ENCODE data around the gene SETDB2. TPM values are rescaled to one million over a fixed set of nuclear protein-coding genes. Genes with fewer than 3 reads are reported as not detected.

Gene SETDB2
- total RNA-seq, 1 experiment from 2014 or later = 6.7 TPM

DNA sequence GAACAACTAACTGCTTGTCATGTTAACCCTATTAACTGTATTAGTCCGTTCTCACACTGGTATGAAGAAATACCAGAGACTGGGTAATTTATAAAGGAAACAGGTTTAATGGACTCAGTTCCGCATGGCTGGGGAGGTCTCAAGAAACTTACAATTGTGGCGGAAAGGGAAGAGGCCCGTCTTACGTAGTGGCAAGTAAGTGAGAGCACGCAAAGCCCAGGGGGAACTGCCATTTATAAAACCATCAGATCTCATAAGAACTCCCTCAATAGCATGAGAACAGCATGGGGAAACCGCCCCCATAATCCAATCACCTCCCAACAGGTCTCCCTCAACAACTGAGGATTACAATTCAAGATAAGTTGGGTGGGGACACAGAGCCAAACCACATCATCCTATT lies 86.4 kb downstream of the SETDB2 start:
- no peak for DNase-seq (ENCODE audit: low spot score)

DNA sequence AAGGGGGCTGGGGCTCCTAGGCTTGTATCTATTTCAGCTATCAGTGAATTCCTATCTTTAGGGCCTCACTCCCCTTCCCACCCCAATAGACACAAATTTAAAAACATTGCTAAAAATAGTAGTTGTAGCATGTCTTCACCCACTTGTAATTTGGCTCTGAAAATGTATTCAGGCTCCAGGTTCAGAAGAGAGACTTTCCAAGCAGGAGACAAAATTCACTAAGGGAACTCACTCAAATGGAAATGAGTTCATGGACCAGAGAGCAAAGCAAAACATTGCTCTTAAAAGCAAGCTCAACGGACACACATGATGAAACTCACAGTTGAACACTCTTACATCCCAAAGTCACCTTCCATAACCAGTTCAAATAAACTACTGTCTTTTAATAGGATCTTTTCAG lies 88.5 kb downstream of the SETDB2 start:
- no peak for DNase-seq (ENCODE audit: low spot score)

DNA sequence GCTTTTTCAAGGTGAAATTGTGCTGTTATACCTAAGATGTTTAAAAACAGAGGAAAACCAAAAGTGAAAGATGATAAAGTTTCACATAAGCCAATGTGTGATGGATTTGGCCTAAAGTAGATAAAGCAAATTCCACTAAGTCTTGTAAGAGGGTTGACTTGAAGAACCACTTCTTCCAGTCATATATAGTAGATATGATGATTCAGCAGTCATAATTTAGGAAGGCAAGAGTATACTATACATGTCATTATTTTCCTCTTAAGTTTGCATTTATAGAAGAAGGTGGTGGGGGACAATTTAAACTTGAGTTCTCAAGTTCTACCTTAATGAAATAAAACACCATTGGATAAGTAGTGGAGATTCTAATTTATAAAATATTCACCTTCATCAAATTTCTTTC lies 88.9 kb downstream of the SETDB2 start:
- DNase-seq (ENCODE audit: low spot score) = no peak

- DNase-seq (ENCODE audit: low spot score) = no peak
These were observed 89.7 kb downstream of the SETDB2 start for GRCh38 chr13:49533591-49534269.

DNA sequence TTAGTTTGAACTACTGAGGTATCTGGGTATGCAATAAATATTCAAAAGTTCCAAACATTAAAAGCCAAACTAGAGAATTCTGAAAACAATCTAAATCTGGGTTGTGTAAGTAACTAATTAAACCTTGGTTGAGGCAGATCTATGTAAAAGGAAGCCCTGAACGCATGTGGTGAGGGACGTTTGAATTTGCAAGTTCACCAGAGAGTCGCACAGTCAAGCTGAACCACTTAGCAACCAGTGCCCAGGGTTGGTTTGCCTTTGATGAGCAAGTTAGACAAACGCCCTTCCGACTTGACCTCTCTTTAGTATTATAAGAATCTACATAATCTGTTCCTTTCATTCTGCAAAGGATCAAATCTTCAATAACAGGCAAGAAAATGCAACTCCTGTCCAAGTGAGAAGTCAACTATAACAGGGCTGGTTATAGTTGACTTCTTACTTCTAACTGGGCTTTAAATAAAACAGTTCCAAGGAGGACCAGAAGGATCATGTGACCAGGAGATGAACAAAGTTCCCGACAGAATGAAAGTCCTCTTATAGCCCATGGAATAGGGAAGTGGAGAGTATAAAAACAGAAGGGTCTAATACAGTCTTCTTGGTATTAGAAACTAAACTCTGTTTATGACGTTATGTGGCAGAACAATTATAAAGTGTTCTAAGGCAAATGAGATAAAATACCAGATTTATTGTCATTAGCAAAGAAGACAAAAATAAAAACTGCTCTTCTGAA lies 92.2 kb downstream of the SETDB2 start:
- DNase-seq (ENCODE audit: low spot score) = no peak

- DNase-seq (ENCODE audit: low spot score) = no peak
These were observed 94.3 kb downstream of the SETDB2 start for GRCh38 chr13:49538404-49538803.

- no peak for DNase-seq (ENCODE audit: low spot score)
These were observed 95.2 kb downstream of the SETDB2 start for GRCh38 chr13:49539313-49539712.

- DNase-seq (ENCODE audit: low spot score) = no peak
These were observed 95.7 kb downstream of the SETDB2 start for GRCh38 chr13:49539746-49540145.

GRCh38 chr13:49540552-49540951 lies 96.5 kb downstream of the SETDB2 start:
- peak; percentile 36 for DNase-seq (ENCODE audit: low spot score)

DNA sequence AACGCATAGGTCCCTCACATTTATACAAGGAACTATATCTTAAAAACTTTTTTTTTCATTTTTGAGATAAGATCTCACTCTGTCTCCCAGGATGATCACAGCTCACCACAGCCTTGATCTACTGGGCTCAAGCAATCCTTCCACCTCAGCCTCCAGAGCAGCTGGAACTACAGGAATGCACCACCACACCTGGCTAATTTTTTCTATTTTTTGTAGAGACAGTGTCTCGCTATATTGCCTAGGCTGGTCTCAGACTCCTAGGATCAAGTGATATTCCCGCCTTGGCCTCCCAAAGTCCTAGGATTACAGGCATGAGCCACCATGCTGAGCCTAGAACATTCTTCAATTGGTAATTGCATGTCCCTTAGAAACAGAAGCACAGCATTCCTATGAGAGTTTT lies 99.6 kb downstream of the SETDB2 start:
- DNase-seq (ENCODE audit: low spot score) = no peak

Other genes starting within 250 kb of the SETDB2 start
- gene MLNR, start 223.9 kb upstream of the SETDB2 start, total RNA-seq (2014; rRNA removed; shearing (Covaris generic)) = not detected in 2 replicates
- gene CDADC1, start 196.3 kb upstream of the SETDB2 start, total RNA-seq (2014; rRNA removed; shearing (Covaris generic)) = 1.3 and 3.1 TPM in 2 replicates
- gene CAB39L, start 210 bp upstream of the SETDB2 start, total RNA-seq (2014; rRNA removed; shearing (Covaris generic)) = 3.7 and 5.1 TPM in 2 replicates
- 9.0 and 13.6 TPM in 2 replicates for gene PHF11, start 51.7 kb downstream of the SETDB2 start, total RNA-seq (2014; rRNA removed; shearing (Covaris generic))
- gene RCBTB1, start 141.3 kb downstream of the SETDB2 start, total RNA-seq (2014; rRNA removed; shearing (Covaris generic)) = 8.4 and 10.8 TPM in 2 replicates
- not detected in 2 replicates for gene ARL11, start 184.2 kb downstream of the SETDB2 start, total RNA-seq (2014; rRNA removed; shearing (Covaris generic))
- 67.9 and 77.4 TPM in 2 replicates for gene EBPL, start 247.2 kb downstream of the SETDB2 start, total RNA-seq (2014; rRNA removed; shearing (Covaris generic))